Activated effector memory CD4-positive, alpha-beta T cell treated with Interleukin-2 at 50 U/mL for 16 hours (primary cell): ENCODE data around the gene EIF2AK3.

Experiments
- DNase-seq: peaks from one replicate; pipeline ENCODE4 v3.0.0-alpha.2; 2020

The EIF2AK3 gene

DNA sequence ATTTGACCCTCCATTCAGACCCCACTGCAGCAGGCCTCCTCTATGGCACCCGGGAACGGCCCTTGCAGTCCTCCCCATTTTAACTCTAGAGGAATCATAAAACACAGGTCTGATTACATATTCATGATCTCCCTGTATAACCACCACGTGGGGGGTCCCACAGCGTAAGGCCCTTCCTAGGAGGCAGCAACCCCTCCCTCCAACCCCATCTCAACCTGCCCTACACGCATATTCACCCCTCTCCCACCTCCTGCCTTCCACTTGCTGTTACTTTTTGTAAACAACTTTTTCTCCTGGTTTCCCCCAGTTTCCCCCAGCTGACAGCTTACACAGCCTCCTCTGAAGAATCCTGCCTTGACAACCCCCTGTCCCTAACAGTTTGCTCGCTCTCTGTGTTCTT, 89.6 kb downstream of the EIF2AK3 start:
- DNase-seq, result no peak

- no peak for DNase-seq
Observed at GRCh38 chr2:88530081-88530480, 97.2 kb downstream of the EIF2AK3 start.

GRCh38 chr2:88521445-88522073, 105.7 kb downstream of the EIF2AK3 start:
- DNase-seq, result no peak

GRCh38 chr2:88517759-88518201, 109.5 kb downstream of the EIF2AK3 start:
- no peak for DNase-seq
